AG04449 (cell line): ENCODE results near the gene FRAS1.

Experiments used
- CTCF ChIA-PET: fragments of 350-600 bp; formaldehyde crosslinking; extraction: SDS; loops from one replicate; lab custom pipeline; 2021; ENCODE audit warnings: antibody characterized with exemption; lab: Yijun Ruan, JAX
- POLR2A ChIA-PET: fragments of 400-600, 350-600 bp; formaldehyde crosslinking; extraction: SDS; loops from one replicate; lab custom pipeline; 2020; ENCODE audit warnings: antibody characterized with exemption, inconsistent platforms; lab: Yijun Ruan, JAX
- DNase-seq: peaks from one replicate; pipeline ENCODE4 v3.0.0-alpha.2; 2010; ENCODE audit warnings: low read depth, low spot score
- H3K4me3 ChIP-seq: 2 replicates; pipeline ENCODE4 v1.5.1; 2011; ENCODE audit warnings: low read depth, mild to moderate bottlenecking, control low read depth, low read length
- CTCF ChIP-seq: IDR thresholded peaks from one replicate; pipeline ENCODE4 v1.5.1; 2011; ENCODE audit warnings: mild to moderate bottlenecking, moderate library complexity, low read length, control low read depth, inconsistent platforms; ENCODE audit not compliant: insufficient read depth; ENCODE audit errors: missing control alignments

Gene FRAS1

GRCh38 chr4:78225236-78225635 is 168.1 kb downstream of the FRAS1 start:
- H3K4me3 ChIP-seq, result no peak overlapping the region
- ChIA-PET CTCF (no interaction called here), POLR2A (no interaction called here)
- no peak for TF ChIP-seq CTCF
- DNase-seq, result no peak

GRCh38 chr4:78226279-78226678 is 169.2 kb downstream of the FRAS1 start:
- ChIA-PET POLR2A (no interaction called here), CTCF (no interaction called here)
- no peak overlapping the region for H3K4me3 ChIP-seq
- no peak for DNase-seq
- no peak for TF ChIP-seq CTCF

- DNase-seq, result no peak
- POLR2A ChIA-PET, result no interaction called here
- CTCF ChIA-PET, result no interaction called here
- TF ChIP-seq CTCF, result no peak
- H3K4me3 ChIP-seq, result no peak overlapping the region
Observed at GRCh38 chr4:78227411-78228057, 170.4 kb downstream of the FRAS1 start.

GRCh38 chr4:78235800-78236199 is 178.7 kb downstream of the FRAS1 start:
- no peak overlapping the region for H3K4me3 ChIP-seq
- TF ChIP-seq CTCF, result no peak
- POLR2A ChIA-PET, result no interaction called here
- CTCF ChIA-PET, result no interaction called here
- no peak for DNase-seq

GRCh38 chr4:78237360-78237759 is 180.2 kb downstream of the FRAS1 start:
- POLR2A ChIA-PET, result no interaction called here
- no peak for TF ChIP-seq CTCF
- no peak for DNase-seq
- H3K4me3 ChIP-seq, result no peak overlapping the region
- CTCF ChIA-PET, result no interaction called here

GRCh38 chr4:78242071-78242470 is 184.9 kb downstream of the FRAS1 start:
- no peak for TF ChIP-seq CTCF
- CTCF ChIA-PET, result no interaction called here
- POLR2A ChIA-PET, result no interaction called here
- no peak overlapping the region for H3K4me3 ChIP-seq
- DNase-seq, result no peak
